Middle frontal gyrus (tissue), 1 donor: ENCODE results near the gene MMP1.

Source experiments
- DNase-seq: peaks from one replicate; pipeline ENCODE4 v3.0.0-alpha.2; 2015; ENCODE audit warnings: low spot score; ENCODE audit errors: extremely low spot score

Gene MMP1

GRCh38 chr11:102798012-102798746 lies at the start of gene MMP1:
Gene MMP1 (minus strand): TSS chr11:102798160. CDS start chr11:102798092, 68 bp downstream.
- no peak for DNase-seq

- no peak for DNase-seq
Measured at GRCh38 chr11:102846292-102846691, 48.3 kb upstream of the MMP1 start.

- DNase-seq: no peak
Measured at GRCh38 chr11:102843489-102843888, 45.5 kb upstream of the MMP1 start, which contains the start of gene MMP3. Gene MMP3 (minus strand): TSS chr11:102843609. CDS start chr11:102843546, 63 bp downstream.

DNA sequence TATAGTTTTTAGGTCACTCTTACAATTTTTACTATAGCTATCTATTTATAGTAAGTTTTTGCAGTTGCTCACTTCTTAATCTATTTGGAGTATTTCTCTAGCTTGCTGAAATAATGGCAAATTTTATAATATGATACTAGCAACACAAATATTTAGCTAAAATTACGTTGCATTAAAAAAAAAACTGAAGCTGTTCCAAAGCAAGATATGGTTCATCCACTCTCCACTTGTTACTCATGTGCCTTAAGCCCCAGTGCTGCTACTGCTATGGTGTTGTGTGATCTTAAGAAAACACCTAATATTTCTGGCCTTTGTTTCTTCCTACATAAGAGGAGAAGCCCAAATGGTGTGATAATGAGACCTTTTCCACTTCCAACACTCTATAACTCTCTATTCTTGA lies 45.0 kb upstream of the MMP1 start:
- DNase-seq: no peak

- DNase-seq: no peak
Measured at GRCh38 chr11:102840018-102840417, 42.1 kb upstream of the MMP1 start.

DNA sequence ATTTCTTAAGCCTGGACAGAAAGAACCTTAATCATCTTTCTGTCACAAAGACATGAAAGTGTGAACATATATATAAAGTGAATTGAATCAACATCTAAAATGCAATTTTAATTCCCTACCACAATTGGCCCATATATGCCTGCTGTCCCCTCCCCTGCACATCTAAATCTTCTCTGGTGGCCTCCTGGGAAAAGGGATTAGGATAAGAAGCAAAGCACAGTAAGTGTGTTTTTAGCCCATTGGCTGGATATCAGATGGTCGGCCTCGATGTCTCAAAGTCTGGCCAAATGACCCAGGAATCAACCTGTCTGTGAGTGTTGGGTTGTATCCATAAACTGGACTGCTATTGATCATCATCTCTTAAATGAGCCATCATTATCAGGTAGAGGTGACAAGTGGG lies 39.7 kb upstream of the MMP1 start:
- no peak for DNase-seq

- no peak for DNase-seq
Measured at GRCh38 chr11:102837156-102837555, 39.2 kb upstream of the MMP1 start.

DNA sequence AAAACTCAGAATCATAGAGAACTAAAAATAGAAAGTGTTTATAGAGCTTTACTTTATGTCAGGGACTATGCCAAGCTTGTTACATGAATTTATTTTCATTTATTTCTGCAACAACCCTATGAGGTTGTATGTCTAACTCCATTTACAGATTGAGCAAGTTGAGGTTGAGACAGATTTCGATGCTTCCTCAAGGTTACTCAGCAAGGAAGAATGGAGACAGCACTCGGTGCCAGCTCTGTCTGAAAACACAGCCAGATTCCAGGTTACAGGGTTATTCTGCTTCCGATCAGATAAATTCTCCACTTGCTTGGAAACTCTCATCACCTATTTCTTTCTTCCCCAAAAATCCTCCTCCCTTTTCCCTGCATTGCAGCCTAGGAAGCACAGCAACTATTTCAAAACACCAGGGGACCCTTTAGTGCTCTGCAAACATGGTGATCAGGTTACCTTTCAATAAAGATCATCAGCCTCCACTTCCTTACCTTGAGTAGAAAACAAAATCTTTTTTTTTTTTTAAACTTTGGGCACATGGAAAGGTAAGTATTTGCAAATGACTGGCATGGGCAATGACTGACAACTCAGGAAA lies 38.4 kb upstream of the MMP1 start:
- DNase-seq: no peak

DNA sequence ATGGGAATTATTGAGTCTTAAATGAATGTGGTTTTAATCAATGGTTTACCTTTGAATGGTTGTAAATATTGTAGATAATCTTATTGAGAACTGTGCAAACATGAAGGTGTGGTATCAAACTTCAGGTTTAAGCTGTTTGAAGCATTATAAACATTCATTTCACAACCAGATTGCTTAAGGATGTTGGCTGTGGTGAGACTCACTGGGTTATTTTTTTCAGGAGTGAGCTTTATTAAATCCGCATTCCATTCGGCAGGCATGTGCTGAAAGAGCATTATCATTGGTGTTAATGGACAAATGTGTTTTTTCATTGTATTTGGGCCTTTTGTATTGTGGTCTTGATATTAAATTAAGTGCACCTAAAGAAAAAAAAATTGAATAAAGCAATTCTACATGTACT lies 35.8 kb upstream of the MMP1 start:
- DNase-seq: no peak

DNA sequence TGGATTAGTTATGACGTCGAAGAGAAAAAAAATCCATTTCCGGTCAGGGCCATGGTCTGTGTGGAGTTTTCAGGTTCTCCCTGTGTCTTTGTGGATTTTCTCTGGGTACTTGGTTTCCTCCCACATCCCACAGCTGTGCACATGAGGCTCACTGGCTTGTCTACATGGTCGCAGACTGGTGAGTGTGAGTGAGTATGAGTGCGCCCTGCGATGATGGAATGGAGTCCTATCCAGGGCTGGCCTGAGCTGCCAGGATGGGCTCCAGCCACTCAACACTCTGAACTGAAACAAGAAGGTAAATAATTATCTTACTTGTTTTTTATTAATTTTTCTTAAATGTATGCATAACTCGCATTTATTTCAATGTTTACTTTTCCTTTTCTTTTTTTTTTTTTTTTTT lies 34.7 kb upstream of the MMP1 start:
- DNase-seq: no peak

GRCh38 chr11:102831489-102832440 lies 33.8 kb upstream of the MMP1 start:
- DNase-seq: no peak

- DNase-seq: no peak
Measured at GRCh38 chr11:102831128-102831488, 33.1 kb upstream of the MMP1 start.

DNA sequence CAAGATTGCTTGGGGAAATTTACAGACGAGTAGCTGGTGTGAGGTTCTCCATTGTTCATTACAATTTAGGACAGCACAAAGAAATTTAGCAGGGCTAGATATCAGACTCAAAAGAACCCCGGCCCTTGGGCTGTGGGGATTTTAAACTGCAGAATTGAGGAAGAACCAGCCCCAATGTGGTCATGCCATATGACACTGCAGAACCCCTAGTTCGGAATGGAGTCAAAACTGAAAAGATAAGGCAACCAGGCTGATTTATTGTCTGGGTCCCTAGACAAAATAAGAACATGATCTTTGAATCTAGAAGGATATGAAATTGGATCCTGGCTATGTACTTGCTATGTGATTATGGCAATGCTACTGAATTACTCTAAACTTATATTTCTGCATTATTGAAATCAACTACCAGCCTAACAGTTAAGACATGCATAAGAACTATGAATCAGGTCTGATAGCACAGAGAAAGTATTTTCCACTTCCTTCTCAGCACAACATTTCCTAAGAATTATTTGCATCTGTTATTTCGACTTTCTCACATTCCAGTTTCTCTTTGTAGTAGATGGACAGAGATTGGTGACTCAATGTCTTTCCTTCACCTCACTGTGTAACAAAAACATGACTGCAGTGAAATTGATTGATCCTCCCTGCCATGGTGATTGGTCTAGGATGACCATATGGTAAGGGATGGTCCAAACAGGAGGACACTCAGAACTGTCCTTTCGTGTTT lies 32.2 kb upstream of the MMP1 start:
- DNase-seq: no peak

DNA sequence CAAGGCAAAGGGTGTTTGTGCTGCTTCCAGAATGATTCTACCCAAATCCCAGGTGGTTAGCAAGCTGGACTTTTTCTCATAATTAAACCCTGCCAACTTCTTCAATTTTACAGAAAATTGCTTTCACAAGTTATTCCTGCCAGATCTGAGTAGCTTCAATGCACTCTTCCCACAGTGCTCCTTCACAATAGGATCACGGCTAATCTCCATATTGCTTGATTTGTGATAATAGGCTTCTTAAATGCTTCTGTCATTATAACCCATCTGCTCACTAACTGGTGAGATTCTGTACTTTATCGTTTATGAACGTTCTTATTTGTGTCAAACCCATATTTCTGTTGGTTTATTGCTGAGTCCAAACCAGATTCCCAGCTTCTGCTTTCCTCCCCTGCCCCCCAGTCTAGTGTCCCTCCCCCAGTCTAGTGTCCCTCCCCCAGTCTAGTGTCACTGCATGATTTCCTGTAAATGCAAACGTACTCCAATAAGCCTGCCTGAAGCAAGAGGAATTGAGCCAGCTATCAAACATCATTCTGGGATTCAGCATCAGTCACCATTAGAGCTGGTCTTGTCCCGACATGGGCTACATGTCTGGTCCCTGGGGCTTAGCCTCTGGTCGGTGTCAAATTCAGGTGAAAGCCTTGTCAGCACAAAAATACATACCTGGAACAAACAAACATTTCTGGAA lies 31.5 kb upstream of the MMP1 start:
- DNase-seq: no peak

GRCh38 chr11:102824556-102824955 lies 26.6 kb upstream of the MMP1 start:
- DNase-seq: no peak

DNA sequence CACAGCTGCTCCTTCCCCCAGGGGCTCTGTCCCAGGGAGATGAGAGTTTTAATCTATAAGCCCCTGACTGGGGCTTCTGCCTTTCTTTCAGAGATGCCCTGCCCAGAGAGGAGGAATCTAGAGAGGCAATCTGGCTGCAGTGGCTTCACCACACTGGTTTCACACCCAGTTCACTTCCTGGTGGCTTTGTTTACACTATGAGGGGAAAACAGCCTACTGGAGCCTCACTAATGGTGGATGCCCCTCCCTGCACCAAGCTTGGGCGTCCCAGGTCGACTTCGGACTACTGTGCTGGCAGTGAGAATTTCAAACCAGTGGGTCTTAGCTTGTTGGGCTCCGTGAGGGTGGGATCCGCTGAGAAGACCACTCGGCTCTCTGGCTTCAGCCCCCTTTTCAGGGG lies 21.5 kb upstream of the MMP1 start:
- no peak for DNase-seq

DNA sequence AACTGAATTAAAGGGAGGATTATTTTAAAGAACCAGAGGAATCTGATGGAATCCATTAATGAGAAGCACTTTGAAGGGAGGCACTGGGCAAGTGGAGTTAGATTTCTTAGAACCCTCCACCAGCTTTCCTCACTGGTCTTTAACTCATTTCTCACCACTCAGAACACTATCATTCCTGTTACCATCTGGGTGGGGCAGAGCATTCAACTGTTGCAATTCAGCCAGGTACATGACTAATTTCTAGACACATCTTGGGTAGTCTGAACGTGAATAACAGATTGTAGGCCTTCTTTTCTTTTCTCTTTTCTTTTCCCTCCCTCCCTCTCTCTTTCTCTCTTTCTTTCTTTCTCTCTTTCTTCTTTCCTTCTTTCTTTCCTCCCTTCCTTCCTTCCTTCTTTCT lies 15.5 kb upstream of the MMP1 start:
- DNase-seq: no peak

DNA sequence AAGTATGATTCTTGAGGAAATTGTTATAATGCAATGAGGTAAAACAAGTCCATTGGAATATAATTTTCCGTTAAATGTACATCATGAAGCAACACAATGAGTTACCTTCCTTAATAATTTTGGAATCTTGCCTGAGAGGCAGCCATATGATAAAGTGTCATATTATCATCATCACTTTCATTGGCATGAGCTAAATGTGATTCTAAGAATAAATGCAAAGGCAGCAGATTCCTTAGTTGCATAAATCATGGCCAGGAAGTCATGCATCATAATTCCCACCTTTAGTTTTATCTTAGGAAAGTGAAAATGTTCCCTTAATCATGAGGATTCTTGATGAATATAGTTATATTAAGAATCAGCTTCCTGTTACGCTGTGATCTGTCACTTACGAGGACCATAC lies 14.2 kb upstream of the MMP1 start:
- DNase-seq: no peak

GRCh38 chr11:102810950-102811660 lies 13.1 kb upstream of the MMP1 start:
- DNase-seq: no peak

GRCh38 chr11:102809971-102810370 lies 12.0 kb upstream of the MMP1 start:
- DNase-seq: no peak
